HCT116 (cell line): ENCODE data around the gene ABCG5. TPM values are rescaled to one million over a fixed set of nuclear protein-coding genes. Genes with fewer than 3 reads are reported as not detected.

Experiments used
- ATAC-seq: fragments of 200-7000 bp; cut with Tn5 transposase; 2 replicates; pipeline ENCODE4 v1.9.1; 2020; ENCODE audit warnings: mild to moderate bottlenecking, moderate library complexity
- BruUV-seq: library from RNA; stranded (reverse); fragments of 400-500 nt; replicated peaks from 2 replicates; lab custom pipeline; 2021; lab: Mats Ljungman, UMichigan
- CTCF ChIA-PET: fragments of 300-600 bp; sonication (Branson Sonifier 250); formaldehyde crosslinking; loops from one replicate; lab custom pipeline; 2021; ENCODE audit warnings: antibody characterized with exemption; lab: Charles Lee
- POLR2A ChIA-PET: fragments of 300-600, 350-600 bp; sonication (Branson Sonifier 250); formaldehyde crosslinking; loops from one replicate; lab custom pipeline; 2021; ENCODE audit warnings: antibody characterized with exemption; lab: Charles Lee
- RAD21 ChIA-PET, 2 experiments: fragments of 300-600 bp; sonication (Branson Sonifier 250); formaldehyde crosslinking; loops; one replicate each; lab custom pipeline; 2023; ENCODE audit warnings: low total read pairs in 2 of 2; ENCODE audit not compliant: uncharacterized antibody in 2 of 2, unreplicated experiment in 2 of 2, low non-redundant PET in 1 of 2; lab: Charles Lee
- DNase-seq: peaks from one replicate; pipeline ENCODE4 v3.0.0-alpha.2; 2010; ENCODE audit warnings: low read depth, low spot score
- H2AFZ ChIP-seq: fragments of 200-600 bp; shearing (Covaris generic), sonication (generic); 2 replicates; pipeline ENCODE4 v1.6.1; 2017; ENCODE audit warnings: low read depth, mixed run types, mixed read lengths, antibody characterized with exemption, low read length; ENCODE audit not compliant: poor library complexity, severe bottlenecking
- H3K27ac ChIP-seq: 2 replicates; pipeline ENCODE4 v1.5.1; 2012; ENCODE audit warnings: low read depth, low read length
- H3K27me3 ChIP-seq: fragments of 200-600 bp; sonication (generic); 2 replicates; pipeline ENCODE4 v1.6.1; 2016; ENCODE audit warnings: mixed run types, low read length, mixed read lengths; ENCODE audit not compliant: insufficient read depth
- H3K36me3 ChIP-seq, 2 experiments: fragments of 200-500 bp in 1 of 2; fragments of 200-600 bp in 1 of 2; sonication (Bioruptor generic) in 1 of 2; sonication (generic) in 1 of 2; 2 replicates each; pipeline versions ENCODE4 v1.5.1 to v1.6.1; 2014 to 2016; ENCODE audit warnings: low read length in 2 of 2, inconsistent platforms in 1 of 2, mixed read lengths in 1 of 2, mixed run types in 1 of 2; ENCODE audit not compliant: insufficient read depth in 2 of 2, control insufficient read depth in 1 of 2
- H3K4me1 ChIP-seq, 2 experiments: fragments of 200-600 bp in 1 of 2; sonication (generic) in 1 of 2; 2 replicates each; pipeline versions ENCODE4 v1.5.1 to v1.6.1; 2012 to 2017; ENCODE audit warnings: low read length in 2 of 2, inconsistent platforms in 1 of 2, mild to moderate bottlenecking in 1 of 2, mixed read lengths in 1 of 2, mixed run types in 1 of 2, moderate library complexity in 1 of 2; ENCODE audit not compliant: insufficient read depth in 2 of 2, control insufficient read depth in 1 of 2
- H3K4me2 ChIP-seq: fragments of 200-600 bp; sonication (generic); 2 replicates; pipeline ENCODE4 v1.6.1; 2017; ENCODE audit warnings: mixed run types, low read length, mixed read lengths
- H3K4me3 ChIP-seq, 2 experiments: fragments of 200-600 bp in 1 of 2; sonication (generic) in 1 of 2; replicated peaks in 1 of 2; 2 replicates each; pipeline ENCODE4 v1.5.1; 2011 to 2016; ENCODE audit warnings: low read length in 2 of 2, control low read depth in 1 of 2, low read depth in 1 of 2, mild to moderate bottlenecking in 1 of 2, mixed read lengths in 1 of 2, mixed run types in 1 of 2
- H3K79me2 ChIP-seq: fragments of 200-600 bp; sonication (generic); 2 replicates; pipeline ENCODE4 v1.6.1; 2017; ENCODE audit warnings: mild to moderate bottlenecking, mixed run types, low read length, moderate library complexity, mixed read lengths; ENCODE audit not compliant: insufficient read depth
- H3K9ac ChIP-seq: fragments of 200-600 bp; sonication (generic); 2 replicates; pipeline ENCODE4 v1.6.1; 2016; ENCODE audit warnings: low read length, mixed read lengths
- H3K9me2 ChIP-seq: fragments of 200-600 bp; sonication (generic), shearing (Covaris generic); 2 replicates; pipeline ENCODE4 v1.6.1; 2017; ENCODE audit warnings: mixed run types, mild to moderate bottlenecking, moderate library complexity; ENCODE audit not compliant: insufficient read depth
- H3K9me3 ChIP-seq, 2 experiments: fragments of 200-500 bp in 1 of 2; fragments of 200-600 bp in 1 of 2; sonication (Bioruptor generic) in 1 of 2; sonication (generic) in 1 of 2; 2 replicates each; pipeline ENCODE4 v1.6.1; 2014 to 2017; ENCODE audit warnings: low read length in 2 of 2, mixed read lengths in 2 of 2, inconsistent platforms in 1 of 2, low read depth in 1 of 2, mild to moderate bottlenecking in 1 of 2, mixed run types in 1 of 2, moderate library complexity in 1 of 2; ENCODE audit not compliant: control insufficient read depth in 1 of 2, insufficient read depth in 1 of 2
- H4K20me1 ChIP-seq: fragments of 200-600 bp; sonication (generic), shearing (Covaris generic); 2 replicates; pipeline ENCODE4 v1.6.1; 2017; ENCODE audit warnings: mixed run types, mild to moderate bottlenecking, moderate library complexity; ENCODE audit not compliant: insufficient read depth
- CBX3 ChIP-seq: IDR thresholded peaks from 2 replicates; pipeline ENCODE4 v1.6.1; 2012; ENCODE audit warnings: low read depth
- CEBPB ChIP-seq: IDR thresholded peaks from 2 replicates; pipeline ENCODE4 v1.6.1; 2012; ENCODE audit warnings: low read depth
- EGR1 ChIP-seq: IDR thresholded peaks from 2 replicates; pipeline ENCODE4 v1.6.1; 2012; ENCODE audit warnings: low read depth
- ELF1 ChIP-seq: IDR thresholded peaks from 2 replicates; pipeline ENCODE4 v1.6.1; 2012; ENCODE audit warnings: low read depth, borderline replicate concordance
- EZH2phosphoT487 ChIP-seq: fragments of 200-600 bp; IDR thresholded peaks from 2 replicates; pipeline ENCODE4 v1.6.1; 2018; ENCODE audit warnings: antibody characterized with exemption, borderline replicate concordance
- FOSL1 ChIP-seq: IDR thresholded peaks from 2 replicates; pipeline ENCODE4 v1.6.1; 2012; ENCODE audit warnings: low read depth
- JUND ChIP-seq: IDR thresholded peaks from 2 replicates; pipeline ENCODE4 v1.6.1; 2012
- MAX ChIP-seq: IDR thresholded peaks from 2 replicates; pipeline ENCODE4 v1.6.1; 2012
- POLR2A ChIP-seq: IDR thresholded peaks from 2 replicates; pipeline ENCODE4 v1.7.0; 2011; ENCODE audit warnings: borderline replicate concordance; ENCODE audit not compliant: insufficient read depth, insufficient read length; ENCODE audit errors: extremely low read depth
- POLR2AphosphoS5 ChIP-seq: IDR thresholded peaks from 2 replicates; pipeline ENCODE4 v1.6.1; 2011; ENCODE audit warnings: mild to moderate bottlenecking, low read depth, low read length, moderate library complexity
- RAD21 ChIP-seq: IDR thresholded peaks from 2 replicates; pipeline ENCODE4 v1.6.1; 2012; ENCODE audit warnings: low read depth, mild to moderate bottlenecking
- REST ChIP-seq: IDR thresholded peaks from 2 replicates; pipeline ENCODE4 v1.6.1; 2012; ENCODE audit warnings: low read depth
- SIN3A ChIP-seq: IDR thresholded peaks from 2 replicates; pipeline ENCODE4 v1.6.1; 2012; ENCODE audit warnings: low read depth
- SP1 ChIP-seq: IDR thresholded peaks from 2 replicates; pipeline ENCODE4 v1.6.1; 2012; ENCODE audit warnings: low read depth
- SRF ChIP-seq: IDR thresholded peaks from 2 replicates; pipeline ENCODE4 v1.6.1; 2012; ENCODE audit warnings: low read depth
- TCF7L2 ChIP-seq: IDR thresholded peaks from 2 replicates; pipeline ENCODE4 v1.7.0; 2011; ENCODE audit warnings: borderline replicate concordance, inconsistent platforms; ENCODE audit not compliant: insufficient read depth, insufficient read length; ENCODE audit errors: extremely low read depth
- ZNF274 ChIP-seq: fragments of 200-500 bp; sonication (Bioruptor generic); IDR thresholded peaks from 2 replicates; pipeline ENCODE4 v1.6.1; 2014; ENCODE audit warnings: mild to moderate bottlenecking, low read depth, low read length, inconsistent platforms
- intact Hi-C: fragments of 100-400 bp; cut with micrococcal nuclease; formaldehyde crosslinking; loops from 2 replicates; pipeline ENCODE4 v1.10.0; 2022
- total RNA-seq: library from RNA; stranded (reverse); gene quantifications from one replicate; pipeline ENCODE4 v1.2.1, GENCODE V29; 2021; ENCODE audit not compliant: unreplicated experiment
- TF ChIP-seq, protein P1 (sequence below), 3 experiments: fragments of 200-600 bp in 1 of 3; sonication (generic) in 1 of 3; IDR thresholded peaks in 2 of 3; conservative IDR thresholded peaks in 1 of 3; 2 replicates each; pipeline ENCODE4 v1.5.1; 2012 to 2017; ENCODE audit warnings: low read depth in 2 of 3, low read length in 2 of 3, antibody characterized with exemption in 1 of 3, borderline replicate concordance in 1 of 3, control low read depth in 1 of 3, mild to moderate bottlenecking in 1 of 3, mixed read lengths in 1 of 3, mixed run types in 1 of 3, moderate library complexity in 1 of 3; ENCODE audit not compliant: insufficient read depth in 1 of 3
- TF ChIP-seq, protein P2 (sequence below): IDR thresholded peaks from 2 replicates; pipeline ENCODE4 v1.6.1; 2012
- TF ChIP-seq, protein P3 (sequence below): IDR thresholded peaks from 2 replicates; pipeline ENCODE4 v1.6.1; 2011; ENCODE audit warnings: mild to moderate bottlenecking, low read length, moderate library complexity; ENCODE audit not compliant: insufficient replicate concordance; ENCODE audit errors: extremely low read depth

ABCG5 gene
- total RNA-seq, 1 experiment from 2014 or later: not detected

- Histone ChIP-seq H3K9me3 (no peaks in the 10 kb centered on the region), H2AFZ (no peak overlapping the region), H3K36me3 (no peaks in the 10 kb centered on the region), H3K4me1 (peaks cover 0 to 8% of the 10 kb centered on the region in 2 experiments; a peak in 2 of 4 replicates), H3K79me2 (no peaks in the 10 kb centered on the region), H3K4me2 (no peak overlapping the region), H3K27ac (no peak overlapping the region), H3K9me2 (no peaks in the 10 kb centered on the region), H3K9ac (no peak overlapping the region), H3K27me3 (no peaks in the 10 kb centered on the region), H4K20me1 (no peaks in the 10 kb centered on the region), H3K4me3 (no peak overlapping the region)
- no TSS peak for BruUV-seq
- TF ChIP-seq CEBPB (no peak), JUND (no peak), TCF7L2 (no peak), ZNF274 (no peak), REST (no peak), RAD21 (no peak), SIN3A (no peak), CBX3 (no peak), EGR1 (no peak), SP1 (no peak), POLR2A (no peak), MAX (no peak), EZH2phosphoT487 (no peak), SRF (no peak), ELF1 (no peak), POLR2AphosphoS5 (no peak), FOSL1 (no peak)
- TF ChIP-seq, protein P1, sequence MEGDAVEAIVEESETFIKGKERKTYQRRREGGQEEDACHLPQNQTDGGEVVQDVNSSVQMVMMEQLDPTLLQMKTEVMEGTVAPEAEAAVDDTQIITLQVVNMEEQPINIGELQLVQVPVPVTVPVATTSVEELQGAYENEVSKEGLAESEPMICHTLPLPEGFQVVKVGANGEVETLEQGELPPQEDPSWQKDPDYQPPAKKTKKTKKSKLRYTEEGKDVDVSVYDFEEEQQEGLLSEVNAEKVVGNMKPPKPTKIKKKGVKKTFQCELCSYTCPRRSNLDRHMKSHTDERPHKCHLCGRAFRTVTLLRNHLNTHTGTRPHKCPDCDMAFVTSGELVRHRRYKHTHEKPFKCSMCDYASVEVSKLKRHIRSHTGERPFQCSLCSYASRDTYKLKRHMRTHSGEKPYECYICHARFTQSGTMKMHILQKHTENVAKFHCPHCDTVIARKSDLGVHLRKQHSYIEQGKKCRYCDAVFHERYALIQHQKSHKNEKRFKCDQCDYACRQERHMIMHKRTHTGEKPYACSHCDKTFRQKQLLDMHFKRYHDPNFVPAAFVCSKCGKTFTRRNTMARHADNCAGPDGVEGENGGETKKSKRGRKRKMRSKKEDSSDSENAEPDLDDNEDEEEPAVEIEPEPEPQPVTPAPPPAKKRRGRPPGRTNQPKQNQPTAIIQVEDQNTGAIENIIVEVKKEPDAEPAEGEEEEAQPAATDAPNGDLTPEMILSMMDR (IDR thresholded peaks at IDR 0.05 in 2 of 3, conservative IDR thresholded peaks at IDR 0.05 in 1 of 3; ENCODE audit: borderline replicate concordance in 1 of 3, insufficient read depth in 1 of 3, low read depth in 2 of 3, low read length in 2 of 3): no peak
- TF ChIP-seq, protein P2, sequence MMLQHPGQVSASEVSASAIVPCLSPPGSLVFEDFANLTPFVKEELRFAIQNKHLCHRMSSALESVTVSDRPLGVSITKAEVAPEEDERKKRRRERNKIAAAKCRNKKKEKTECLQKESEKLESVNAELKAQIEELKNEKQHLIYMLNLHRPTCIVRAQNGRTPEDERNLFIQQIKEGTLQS: no peak
- TF ChIP-seq, protein P3, sequence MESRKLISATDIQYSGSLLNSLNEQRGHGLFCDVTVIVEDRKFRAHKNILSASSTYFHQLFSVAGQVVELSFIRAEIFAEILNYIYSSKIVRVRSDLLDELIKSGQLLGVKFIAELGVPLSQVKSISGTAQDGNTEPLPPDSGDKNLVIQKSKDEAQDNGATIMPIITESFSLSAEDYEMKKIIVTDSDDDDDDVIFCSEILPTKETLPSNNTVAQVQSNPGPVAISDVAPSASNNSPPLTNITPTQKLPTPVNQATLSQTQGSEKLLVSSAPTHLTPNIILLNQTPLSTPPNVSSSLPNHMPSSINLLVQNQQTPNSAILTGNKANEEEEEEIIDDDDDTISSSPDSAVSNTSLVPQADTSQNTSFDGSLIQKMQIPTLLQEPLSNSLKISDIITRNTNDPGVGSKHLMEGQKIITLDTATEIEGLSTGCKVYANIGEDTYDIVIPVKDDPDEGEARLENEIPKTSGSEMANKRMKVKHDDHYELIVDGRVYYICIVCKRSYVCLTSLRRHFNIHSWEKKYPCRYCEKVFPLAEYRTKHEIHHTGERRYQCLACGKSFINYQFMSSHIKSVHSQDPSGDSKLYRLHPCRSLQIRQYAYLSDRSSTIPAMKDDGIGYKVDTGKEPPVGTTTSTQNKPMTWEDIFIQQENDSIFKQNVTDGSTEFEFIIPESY: no peak
- ChIA-PET POLR2A (no interaction called here), RAD21 (no interaction called here), CTCF (no interaction called here)
- intact Hi-C loops: no loop called here
- DNase-seq (no peak), ATAC-seq (no peak)
These were observed 74.4 kb downstream of the ABCG5 start for GRCh38 chr2:43764086-43764705.
